Measurements from ENCODE around the gene BMERB1. TPM values are rescaled to one million over a fixed set of nuclear protein-coding genes. Genes with fewer than 3 reads are reported as not detected.

BMERB1 gene
- polyA plus RNA-seq, 10 donors = 19.2 to 29.5 (median 24.3) TPM

DNA sequence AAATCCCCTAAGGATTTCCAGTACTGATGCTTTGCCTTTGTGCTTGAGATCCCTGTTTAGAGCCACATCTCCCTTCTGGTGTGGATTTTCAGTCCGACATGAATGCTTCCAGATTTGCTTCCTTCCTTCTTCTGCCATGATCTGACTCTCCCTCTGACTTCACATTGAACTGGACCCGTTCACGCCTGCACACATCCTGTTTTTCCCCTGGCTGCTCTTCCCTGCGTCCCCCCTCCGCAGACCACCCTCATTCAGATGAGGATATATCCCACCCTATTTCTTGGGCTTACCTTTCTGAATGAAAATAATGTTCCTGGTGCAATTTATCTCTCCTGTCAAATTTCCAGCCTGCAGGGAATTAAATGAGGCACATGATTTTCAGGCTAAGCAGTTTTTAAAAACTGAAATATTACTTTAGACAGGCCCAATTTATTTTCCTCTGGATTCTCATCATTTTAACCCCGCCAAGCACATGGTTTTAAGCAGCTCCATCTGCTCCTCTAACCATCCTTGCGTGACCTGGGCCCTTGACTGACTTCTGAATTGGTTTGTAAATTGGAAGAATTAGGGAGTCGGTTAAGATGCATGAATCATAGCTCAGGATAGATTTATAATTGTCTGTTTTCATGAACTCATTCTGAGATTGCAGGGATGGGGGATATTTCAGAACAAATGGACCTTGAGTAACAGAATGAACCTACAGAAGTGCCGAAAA is 59.2 kb downstream of the BMERB1 start:
- DNase-seq = peak; percentile 77 to 92 (median 91)

DNA sequence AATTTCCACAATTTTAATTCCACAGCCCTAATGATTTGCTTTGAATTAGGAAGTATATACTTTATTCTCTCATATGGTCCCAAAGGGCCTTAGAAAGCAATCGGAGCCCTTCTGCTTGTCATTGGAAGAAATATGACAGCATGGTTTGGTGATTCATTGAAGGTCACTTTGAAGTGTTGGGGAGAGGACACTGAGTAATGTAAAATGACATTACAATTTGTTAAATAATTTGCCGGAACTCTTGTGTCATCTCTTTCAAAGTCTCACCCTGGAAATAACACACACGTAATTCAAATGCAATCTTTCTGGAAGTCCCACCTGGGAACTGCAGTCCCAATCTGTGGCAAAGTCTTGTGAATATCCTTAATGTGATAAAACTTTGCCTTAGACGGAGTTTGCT is 59.8 kb downstream of the BMERB1 start:
- peak in 1 of 3 donors; percentile 19 for DNase-seq

DNA sequence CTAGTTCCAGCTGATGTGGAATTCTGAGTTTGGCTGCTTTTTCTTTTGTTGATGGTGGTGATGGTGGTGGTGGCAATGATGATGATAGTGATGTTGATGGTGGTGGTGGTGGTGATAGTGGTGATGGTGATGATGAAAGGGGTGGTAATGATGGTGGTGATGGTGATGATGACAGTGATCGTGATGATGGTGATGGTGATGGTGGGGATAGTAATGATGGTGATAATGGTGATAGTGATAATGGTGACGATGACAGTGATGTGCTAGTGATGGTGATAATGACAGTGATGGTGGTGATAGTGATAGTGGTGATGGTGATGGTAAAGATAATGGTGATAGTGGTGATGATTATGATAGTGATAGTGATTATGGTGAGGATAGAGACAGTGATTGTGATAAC is 61.5 kb downstream of the BMERB1 start:
- DNase-seq = no peak

DNA sequence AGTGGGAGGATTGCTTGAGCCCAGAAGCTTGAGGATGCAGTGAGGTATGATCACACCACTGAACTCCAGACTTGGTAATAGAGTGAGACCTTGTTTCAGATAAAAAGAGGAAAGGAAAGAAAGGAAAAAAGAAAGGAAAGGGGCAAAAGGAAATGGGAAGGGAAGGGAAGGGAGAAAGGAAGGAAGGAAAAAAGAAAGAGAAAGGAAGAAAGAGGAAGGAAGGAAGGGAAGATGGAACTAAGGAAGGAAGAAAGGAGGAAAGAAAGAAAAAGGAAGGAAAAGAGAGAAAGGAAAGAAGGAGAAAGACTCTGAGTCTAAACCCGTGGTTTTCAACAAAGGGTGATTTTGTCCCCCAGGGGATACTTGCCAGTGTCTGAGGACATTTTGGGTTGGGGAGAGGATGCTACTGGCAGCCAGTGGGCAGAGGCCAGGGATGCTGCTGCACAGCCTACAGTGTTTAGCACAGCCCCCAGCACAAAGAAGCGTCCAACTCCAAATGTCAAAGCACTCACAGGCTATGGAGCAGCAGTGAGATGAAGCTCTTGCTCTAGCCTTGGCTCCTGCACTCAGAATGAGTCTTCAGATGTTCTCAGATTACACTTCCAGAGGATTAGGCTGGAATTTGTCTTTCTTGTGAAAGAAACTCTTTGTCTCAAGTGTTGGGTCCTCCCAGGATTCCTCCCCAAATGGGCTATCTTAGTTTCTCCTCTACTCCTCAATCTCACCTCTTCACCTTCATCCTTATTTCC is 64.2 kb downstream of the BMERB1 start:
- no peak for DNase-seq

DNA sequence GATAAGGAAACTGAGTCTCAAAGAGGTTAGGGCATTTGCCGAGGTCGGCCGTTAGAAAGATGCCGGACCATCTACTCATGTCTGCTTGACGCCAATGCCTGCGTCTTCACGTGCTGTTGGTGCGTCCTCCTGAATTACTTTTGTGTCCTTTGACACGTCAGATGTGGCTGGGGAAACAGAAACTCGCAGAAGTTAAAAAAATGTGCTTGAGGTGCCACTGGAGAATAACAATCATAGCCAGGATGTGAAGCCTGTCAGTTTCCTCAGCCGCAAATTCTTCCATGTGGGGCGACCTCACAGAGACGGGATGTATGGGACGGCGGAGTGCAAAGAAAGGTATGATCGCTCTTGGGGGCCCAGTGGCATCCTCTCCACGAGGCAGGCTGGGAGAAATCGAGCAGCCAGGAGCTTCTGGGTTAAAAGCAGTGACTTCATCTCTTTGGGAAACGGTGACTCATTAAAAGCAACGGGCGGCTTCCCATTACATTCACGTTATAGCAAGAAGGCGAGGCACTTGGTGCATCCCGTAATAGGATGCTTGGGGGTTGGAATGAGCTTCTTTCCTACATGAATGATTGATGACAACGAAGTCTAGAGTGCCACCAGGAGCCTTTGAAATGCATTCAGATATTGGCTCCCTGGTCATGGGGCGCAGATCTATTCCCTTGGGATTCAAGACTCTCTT is 67.8 kb downstream of the BMERB1 start:
- DNase-seq = peak in 2 of 3 donors; percentile 46 to 90

DNA sequence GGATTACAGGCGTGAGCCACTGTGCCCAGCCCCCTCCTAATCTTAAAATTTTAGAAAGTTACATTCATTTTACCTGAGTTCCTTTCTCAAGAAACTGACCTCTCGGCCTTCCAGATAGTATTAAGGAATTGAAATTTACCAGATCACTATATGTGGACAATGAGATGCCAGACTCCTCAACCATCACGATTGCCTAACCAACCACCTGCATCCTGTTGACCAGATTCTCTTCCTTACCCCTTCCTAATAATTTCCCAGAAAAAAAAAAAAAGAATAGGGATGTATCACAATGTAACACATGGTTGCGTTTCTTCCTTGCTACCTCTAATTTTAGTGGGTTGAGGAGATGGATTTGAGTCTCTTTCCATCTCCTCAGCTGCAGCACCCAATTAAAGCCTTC is 72.1 kb downstream of the BMERB1 start:
- no peak for DNase-seq

DNA sequence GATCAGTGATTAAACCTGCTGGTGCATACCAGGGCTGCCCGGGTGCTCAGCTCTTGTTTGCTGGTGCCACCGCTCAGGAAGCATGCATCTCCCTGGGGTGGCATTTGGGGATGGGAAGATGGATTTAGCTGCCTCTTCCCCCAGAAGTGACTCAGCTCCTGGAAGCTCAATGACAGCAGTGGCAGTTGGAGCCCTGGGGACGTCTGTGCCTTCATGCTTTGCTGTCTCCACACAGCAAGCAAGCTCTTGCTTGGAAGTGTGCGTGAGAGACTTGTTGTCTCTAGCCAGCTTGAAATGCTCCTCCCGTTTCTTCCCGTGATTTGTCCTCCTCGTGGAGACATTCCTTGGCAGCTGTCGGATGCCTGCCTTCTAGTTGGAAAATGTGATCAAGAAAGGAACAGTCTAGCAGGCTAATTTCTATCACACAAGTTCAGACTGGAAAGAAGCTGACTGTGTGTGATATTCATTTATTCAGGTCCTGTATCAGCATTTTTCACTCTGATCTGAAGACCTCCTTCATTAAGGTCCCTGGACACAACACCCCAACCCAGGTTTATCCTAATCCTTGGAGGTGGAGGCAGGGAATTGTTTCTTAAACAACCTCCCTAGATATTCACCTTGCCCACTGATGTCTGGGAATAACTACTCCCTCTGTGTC is 73.0 kb downstream of the BMERB1 start:
- DNase-seq = peak in 2 of 3 donors; percentile 66 to 73

DNA sequence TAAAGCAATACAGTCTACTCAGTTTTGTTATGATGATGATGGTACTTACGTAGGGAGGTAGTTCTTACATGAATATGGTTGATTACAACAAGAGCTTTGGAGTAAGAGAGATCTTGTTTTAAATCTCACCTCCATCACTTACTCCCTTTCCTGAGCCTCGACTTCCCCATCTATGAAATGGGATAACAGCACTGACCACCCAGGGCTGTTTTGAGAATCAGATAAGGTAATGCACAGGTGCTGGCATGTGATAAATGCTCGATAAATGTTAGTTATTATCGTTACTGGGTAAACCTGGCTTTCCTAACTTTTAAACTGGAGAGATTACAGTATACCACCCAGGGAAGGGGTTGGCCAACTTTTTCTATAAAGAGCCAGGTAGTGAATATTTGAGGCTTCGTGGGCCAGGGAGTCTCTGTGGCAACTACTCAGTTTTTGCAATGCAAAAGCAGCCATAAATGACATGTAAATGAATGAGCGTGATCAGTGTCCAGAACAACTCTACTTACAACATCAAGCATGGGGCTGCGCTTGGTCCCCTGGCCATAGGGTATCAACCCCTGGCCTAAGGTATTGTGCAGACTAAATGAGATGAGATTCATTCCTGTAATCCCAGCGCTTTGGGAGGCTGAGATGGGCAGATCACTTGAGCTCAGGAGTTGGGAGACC is 73.7 kb downstream of the BMERB1 start:
- no peak for DNase-seq

DNA sequence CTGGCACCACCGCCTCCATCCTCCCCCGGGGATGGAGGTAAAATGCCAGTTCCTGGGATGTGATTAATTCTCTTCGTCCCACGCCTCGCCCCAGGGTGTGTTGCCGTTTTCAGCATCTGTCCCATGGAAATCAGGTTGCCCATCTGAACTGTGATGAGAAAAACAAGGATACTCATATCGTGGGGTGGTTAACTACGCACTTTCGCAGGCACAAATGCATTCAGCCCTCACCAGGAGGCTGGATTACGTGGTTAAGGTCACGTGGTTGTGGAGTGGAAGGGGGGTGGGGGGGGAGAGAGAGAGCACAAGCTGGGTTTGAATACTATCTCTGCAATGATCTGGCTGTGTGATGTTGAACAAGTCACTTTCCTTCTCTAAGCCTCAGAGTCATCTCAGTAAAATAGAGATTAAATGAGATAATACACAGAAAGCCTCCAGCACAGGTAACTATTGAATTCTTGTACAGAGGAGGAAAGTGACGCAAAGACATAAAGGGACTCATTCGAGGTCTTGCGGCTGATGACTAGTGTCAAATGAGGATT is 74.7 kb downstream of the BMERB1 start:
- DNase-seq = no peak

DNA sequence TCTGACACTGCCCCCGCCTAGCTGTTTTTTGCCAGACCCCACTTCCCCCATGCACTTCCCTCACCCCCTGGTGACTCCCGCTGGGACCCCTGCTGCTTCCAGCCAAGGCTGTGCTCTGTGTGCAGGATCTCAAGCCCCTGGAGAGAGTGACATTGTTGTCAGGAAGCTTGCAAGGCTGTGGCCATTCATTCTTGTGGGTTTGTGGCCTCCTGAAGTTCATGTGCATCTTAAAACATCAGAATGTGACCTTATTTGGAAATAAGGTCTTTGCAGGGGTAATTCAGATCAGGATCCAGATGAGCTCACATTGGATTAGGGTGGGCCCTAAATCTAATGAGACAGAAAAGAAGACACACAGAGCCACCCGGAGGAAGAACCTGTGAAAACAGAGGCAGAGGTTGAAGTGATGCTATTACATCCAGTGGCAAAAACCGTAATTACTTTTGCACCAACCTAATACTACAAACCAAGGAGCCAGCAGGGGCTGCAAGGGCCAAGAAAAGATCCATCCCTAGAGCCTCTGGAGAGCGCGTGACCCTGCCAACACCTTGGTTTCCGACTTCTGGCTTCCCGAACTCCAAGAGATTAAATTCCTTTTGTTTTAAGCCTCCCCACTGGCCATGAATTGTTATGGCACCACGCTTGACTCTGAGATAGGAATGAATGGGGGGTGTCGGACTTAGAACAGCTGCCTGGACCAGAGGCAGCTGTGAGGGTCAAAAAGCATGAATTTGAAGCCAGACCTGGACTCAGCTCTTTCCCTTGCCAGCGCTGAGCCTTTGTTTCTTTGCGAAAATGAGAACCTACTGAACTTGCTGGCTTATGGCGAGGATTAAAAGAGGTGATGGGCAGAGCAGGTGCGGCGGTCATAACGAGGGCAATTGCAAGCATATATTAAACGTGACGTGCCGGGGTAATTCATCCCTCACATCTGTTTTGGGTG is 75.5 kb downstream of the BMERB1 start:
- peak in 2 of 3 donors; percentile 58 to 80 for DNase-seq

DNA sequence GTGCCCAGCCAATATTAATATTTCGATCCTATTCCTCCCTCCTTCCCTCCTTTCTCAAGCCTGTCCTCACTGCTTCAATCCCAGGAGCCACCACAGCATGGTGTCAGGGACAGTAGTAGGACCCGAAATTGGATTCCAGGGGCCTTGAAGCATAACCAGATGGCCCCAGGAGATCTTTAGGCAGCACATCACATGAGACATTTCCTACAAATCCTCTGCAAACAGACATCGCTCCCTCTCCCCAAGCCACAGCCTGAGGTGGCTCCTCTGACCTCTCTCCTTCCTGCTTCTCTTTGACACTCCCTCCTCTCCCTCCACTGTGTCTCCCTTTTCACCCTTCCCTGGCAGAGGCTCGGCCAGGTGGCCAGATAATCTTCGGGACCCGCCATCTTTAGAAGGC is 76.6 kb downstream of the BMERB1 start:
- no peak for DNase-seq

DNA sequence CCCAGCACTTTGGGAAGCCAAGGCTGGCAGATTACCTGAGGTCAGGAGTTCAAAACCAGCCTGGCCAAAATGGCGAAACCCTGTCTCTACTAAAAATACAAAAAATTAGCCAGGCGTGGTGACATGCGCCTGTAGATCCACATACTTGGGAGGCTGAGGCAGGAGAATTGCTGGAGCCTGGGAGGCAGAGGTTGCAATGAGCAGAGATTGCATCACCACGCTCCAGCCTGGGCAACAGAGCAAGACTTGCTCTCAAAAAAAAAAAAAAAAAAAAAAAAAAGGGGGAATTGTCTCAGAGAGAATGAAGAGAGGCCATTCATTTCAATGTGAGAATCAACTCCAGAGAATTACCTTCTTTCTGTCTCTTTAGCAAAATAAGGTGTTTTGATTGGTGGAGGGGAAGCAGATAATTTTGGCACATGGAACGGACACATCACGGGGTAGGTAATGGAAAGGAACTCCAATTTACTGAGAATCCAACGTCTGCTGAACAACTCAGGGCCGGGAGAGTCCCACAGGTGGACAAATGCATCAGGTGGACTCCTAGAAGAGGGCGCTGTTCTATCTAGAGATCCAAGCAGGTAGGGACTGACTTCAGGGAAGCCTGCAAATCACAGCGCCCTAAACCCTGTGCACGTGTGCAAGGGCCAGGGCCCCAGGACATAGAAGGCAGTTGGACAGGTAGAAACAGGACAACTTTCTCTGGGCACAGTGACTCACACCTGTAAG is 77.5 kb downstream of the BMERB1 start:
- no peak for DNase-seq

DNA sequence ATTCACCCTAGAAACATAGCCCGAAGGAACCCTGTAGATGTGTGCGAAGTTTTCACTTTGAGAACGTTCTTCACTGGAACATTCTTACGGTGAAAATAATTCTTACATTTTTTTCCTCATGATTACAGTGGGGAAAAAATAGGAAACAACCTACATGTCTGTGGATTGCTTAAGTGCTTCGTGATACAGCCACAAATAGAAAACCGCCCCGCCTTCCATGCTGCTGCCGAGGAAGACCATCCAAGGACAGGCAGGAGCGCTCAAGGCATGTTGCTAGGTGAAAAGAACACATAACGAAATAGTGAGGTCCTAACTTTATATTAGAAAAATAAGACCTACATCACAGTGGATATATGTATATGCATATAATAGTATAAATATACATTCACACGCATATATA is 78.8 kb downstream of the BMERB1 start:
- no peak for DNase-seq

DNA sequence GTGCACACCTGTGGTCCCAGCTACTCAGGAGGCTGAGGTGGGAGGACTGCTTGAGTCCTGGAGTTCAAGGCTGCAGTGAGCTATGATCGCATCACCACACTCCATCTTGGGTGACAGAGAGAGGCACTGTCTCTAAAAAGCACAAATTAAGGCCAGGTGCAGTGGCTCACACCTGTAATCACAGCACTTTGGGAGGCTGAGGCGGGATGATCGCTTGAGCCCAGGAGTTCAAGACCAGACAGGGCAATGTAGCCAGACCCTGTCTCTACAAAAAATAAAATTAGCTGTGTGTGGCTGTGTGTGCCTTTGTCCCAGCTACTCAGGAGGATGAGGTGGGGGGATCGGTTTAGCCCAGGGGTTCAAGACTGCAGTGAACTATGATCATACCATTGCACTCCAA is 81.6 kb downstream of the BMERB1 start:
- DNase-seq = no peak

DNA sequence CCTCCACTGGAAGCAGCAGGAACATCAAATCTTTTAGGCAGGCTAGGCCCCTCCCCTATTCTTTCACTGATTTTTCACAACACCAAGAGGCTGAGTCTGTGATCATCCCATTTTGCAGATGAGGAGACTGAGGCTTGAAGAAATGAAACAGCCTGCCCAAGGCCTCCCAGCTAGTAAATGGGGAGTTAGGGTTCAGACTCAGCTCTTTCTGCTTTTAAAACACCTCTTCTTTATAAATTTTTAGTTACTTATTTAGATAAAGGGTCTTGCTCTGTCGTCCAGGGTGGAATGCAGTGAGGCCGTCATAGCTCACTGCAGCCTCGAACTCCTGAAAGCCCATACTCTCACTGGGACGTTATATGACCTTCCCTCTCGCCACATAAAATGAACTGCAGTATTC is 82.2 kb downstream of the BMERB1 start:
- no peak for DNase-seq

DNA sequence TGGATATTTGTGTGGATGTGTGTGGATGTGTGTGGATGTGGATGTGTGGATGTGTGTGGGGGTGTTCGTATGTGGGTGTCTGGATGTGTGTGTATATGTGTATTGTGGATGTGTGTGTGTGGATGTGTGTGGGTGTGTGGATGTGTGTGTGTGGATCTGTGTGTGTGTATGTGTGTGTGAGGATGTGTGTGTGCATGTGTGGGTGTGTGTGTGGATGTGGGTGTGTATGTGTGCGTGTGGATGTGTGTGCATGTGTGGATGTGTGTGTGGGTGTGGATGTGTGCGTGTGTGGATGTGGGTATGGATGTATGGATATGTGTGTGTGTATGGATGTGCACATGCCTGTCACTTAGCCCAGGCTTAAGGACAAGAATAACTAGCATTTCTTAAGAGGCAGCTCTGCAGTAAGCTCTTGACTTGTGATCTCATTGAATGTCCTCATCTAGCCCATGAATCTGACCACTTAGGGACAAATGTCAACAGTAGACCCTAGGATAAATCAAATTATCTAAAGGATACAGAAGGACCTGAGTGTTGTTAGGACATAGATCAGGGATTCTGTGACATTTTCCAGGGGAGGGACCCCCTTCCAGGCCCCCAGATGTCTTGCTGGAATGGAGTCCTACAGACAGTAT is 83.5 kb downstream of the BMERB1 start:
- DNase-seq = no peak

DNA sequence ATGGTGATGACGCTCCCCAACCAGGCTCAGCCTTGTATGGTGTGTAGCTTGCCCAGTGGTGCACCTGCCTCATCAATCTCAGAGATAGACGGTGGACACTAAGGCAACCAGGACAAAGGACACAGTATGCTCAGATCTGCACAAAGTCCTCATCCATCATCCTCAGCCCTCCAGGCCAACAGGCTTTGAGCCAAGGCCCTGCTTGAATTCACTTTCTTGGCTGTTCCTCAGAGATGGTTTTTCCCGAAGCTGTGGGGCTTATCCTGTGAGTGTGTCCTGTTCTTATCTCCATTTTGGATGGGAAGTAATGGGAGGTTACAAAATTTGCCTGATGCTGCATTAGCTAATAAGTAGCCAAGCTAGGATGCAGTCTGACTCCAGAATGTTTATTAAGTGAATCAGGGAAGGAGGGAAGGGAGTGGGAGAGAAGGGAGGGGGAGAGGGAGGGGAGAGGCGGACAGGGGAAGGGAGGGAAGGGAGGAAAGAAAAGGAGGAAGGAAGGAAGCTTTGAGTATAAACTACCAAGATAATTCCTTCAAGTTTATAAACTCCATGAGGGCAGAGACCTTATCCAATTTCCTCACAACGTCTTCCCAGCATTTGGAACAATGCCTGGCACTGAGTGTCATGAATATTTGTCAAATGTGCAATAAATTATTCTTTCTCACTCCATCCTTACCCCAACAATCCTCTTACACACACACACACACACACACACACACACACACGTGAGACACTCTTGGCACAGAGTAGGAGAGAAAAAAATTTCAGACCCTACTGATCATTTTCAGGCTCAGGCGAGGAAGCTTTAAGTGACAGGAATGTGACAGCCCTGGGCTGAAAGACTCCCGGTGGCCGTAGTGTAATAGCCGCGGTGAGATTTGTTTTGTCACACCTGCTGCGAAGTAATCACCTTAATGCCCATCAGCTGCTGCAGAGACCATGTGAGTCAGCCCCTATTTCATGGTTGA is 84.3 kb downstream of the BMERB1 start:
- DNase-seq = peak in 2 of 3 donors; percentile 55 to 80

DNA sequence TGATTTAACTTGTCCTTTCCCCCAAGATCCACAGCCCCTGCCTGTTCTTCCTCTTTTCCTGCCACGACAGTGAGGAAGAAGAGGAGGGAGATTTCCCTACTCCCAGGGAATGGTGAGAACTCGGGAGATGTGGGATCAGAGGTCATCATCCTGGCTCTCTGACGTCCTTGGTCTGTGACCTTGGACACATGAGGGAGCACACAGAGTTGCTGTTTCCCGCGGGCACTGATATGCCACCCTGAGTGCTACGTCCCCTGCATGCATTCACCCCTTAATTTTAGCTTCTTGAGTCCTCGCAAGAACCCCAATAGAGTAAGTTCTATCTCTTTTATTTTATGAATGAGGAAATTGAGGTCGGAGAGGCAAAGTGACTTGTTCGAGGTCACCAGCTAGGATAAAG is 85.4 kb downstream of the BMERB1 start:
- DNase-seq = no peak
